ENCODE results near the gene RAMACL.

Gene RAMACL

GRCh38 chr6:166538297-166539010, 48.0 kb downstream of the RAMACL start:
- Histone ChIP-seq H3K36me3 (ENCODE audit: insufficient read depth, low read length) (no peaks in the 10 kb centered on the region), H3K79me2 (ENCODE audit: insufficient read depth, low read length) (no peaks in the 10 kb centered on the region), H3K9ac (ENCODE audit: low read length) (no peak overlapping the region), H3K9me3 (ENCODE audit: low read length) (no peaks in the 10 kb centered on the region), H3F3A (ENCODE audit: insufficient read depth, low read length) (no peaks in the 10 kb centered on the region), H3K27ac (ENCODE audit: low read depth, low read length, poor library complexity, severe bottlenecking) (no peak overlapping the region), H3K27me3 (ENCODE audit: insufficient read depth, low read length) (no peaks in the 10 kb centered on the region; the same call in 1 of the 2 replicates), H3K4me1 (ENCODE audit: insufficient read depth, low read length, severe bottlenecking) (peaks cover 16% of the 10 kb centered on the region), H3K9me2 (ENCODE audit: low read depth, low read length) (no peaks in the 10 kb centered on the region), H2AFZ (ENCODE audit: low read length) (no peak overlapping the region), H3K4me3 (ENCODE audit: low read depth, low read length, poor library complexity, severe bottlenecking) (no peak overlapping the region), H4K20me1 (ENCODE audit: insufficient read depth, low read length) (no peaks in the 10 kb centered on the region), H3K4me2 (ENCODE audit: low read length) (no peak overlapping the region)
- TF ChIP-seq CTCF (IDR thresholded peaks at IDR 0.05; ENCODE audit: low read length) (no peak), EZH2 (IDR thresholded peaks at IDR 0.05; ENCODE audit: borderline replicate concordance, low read length) (no peak)

- Histone ChIP-seq H3K9ac (ENCODE audit: low read length) (no peak overlapping the region), H3K4me1 (ENCODE audit: insufficient read depth, low read length, severe bottlenecking) (no peaks in the 10 kb centered on the region), H3K27me3 (ENCODE audit: insufficient read depth, low read length) (no peaks in the 10 kb centered on the region; the same call in 1 of the 2 replicates), H3K4me2 (ENCODE audit: low read length) (no peak overlapping the region), H3K4me3 (ENCODE audit: low read depth, low read length, poor library complexity, severe bottlenecking) (no peak overlapping the region), H3K36me3 (ENCODE audit: insufficient read depth, low read length) (no peaks in the 10 kb centered on the region), H3K79me2 (ENCODE audit: insufficient read depth, low read length) (no peaks in the 10 kb centered on the region), H2AFZ (ENCODE audit: low read length) (no peak overlapping the region), H3K9me2 (ENCODE audit: low read depth, low read length) (no peaks in the 10 kb centered on the region), H4K20me1 (ENCODE audit: insufficient read depth, low read length) (no peaks in the 10 kb centered on the region), H3K9me3 (ENCODE audit: low read length) (no peaks in the 10 kb centered on the region), H3F3A (ENCODE audit: insufficient read depth, low read length) (no peaks in the 10 kb centered on the region), H3K27ac (ENCODE audit: low read depth, low read length, poor library complexity, severe bottlenecking) (no peak overlapping the region)
- TF ChIP-seq CTCF (IDR thresholded peaks at IDR 0.05; ENCODE audit: low read length) (no peak), EZH2 (IDR thresholded peaks at IDR 0.05; ENCODE audit: borderline replicate concordance, low read length) (no peak)
Measured at GRCh38 chr6:166534658-166535406, 51.6 kb downstream of the RAMACL start.

GRCh38 chr6:166533205-166533824, 53.2 kb downstream of the RAMACL start:
- no peaks in the 10 kb centered on the region for H3K79me2 ChIP-seq (ENCODE audit: insufficient read depth, low read length)
- no peak overlapping the region for H3K27ac ChIP-seq (ENCODE audit: low read depth, low read length, poor library complexity, severe bottlenecking)
- H3K4me1 ChIP-seq (ENCODE audit: insufficient read depth, low read length, severe bottlenecking): no peaks in the 10 kb centered on the region
- H3K9ac ChIP-seq (ENCODE audit: low read length): no peak overlapping the region
- H3K9me2 ChIP-seq (ENCODE audit: low read depth, low read length): no peaks in the 10 kb centered on the region
- no peaks in the 10 kb centered on the region for H3F3A ChIP-seq (ENCODE audit: insufficient read depth, low read length)
- H3K4me3 ChIP-seq (ENCODE audit: low read depth, low read length, poor library complexity, severe bottlenecking): no peak overlapping the region
- H3K9me3 ChIP-seq (ENCODE audit: low read length): no peaks in the 10 kb centered on the region
- no peak overlapping the region for H3K4me2 ChIP-seq (ENCODE audit: low read length)
- no peaks in the 10 kb centered on the region for H4K20me1 ChIP-seq (ENCODE audit: insufficient read depth, low read length)
- TF ChIP-seq CTCF (IDR thresholded peaks at IDR 0.05; ENCODE audit: low read length) (no peak), EZH2 (IDR thresholded peaks at IDR 0.05; ENCODE audit: borderline replicate concordance, low read length) (no peak)
- no peaks in the 10 kb centered on the region for H3K36me3 ChIP-seq (ENCODE audit: insufficient read depth, low read length)
- no peaks in the 10 kb centered on the region; the same call in 1 of the 2 replicates for H3K27me3 ChIP-seq (ENCODE audit: insufficient read depth, low read length)
- no peak overlapping the region for H2AFZ ChIP-seq (ENCODE audit: low read length)

Measured in OCI-LY1 (cell line).